Upper lobe of left lung (tissue), 6 donors: ENCODE results near the gene MAMDC4. TPM values are rescaled to one million over a fixed set of nuclear protein-coding genes. Genes with fewer than 3 reads are reported as not detected.

Source experiments
- ATAC-seq, 2 donors: fragments of 200-7000 bp; cut with Tn5 transposase; one replicate each; pipeline ENCODE4 v1.9.1; 2022; ENCODE audit warnings: mild to moderate bottlenecking in 2 of 2, moderate library complexity in 2 of 2; ENCODE audit not compliant: low FRiP score in 2 of 2
- DNase-seq, 2 donors: peaks; one replicate each; pipeline ENCODE4 v3.0.0-alpha.2; 2019 to 2020
- H3K27ac ChIP-seq, 4 donors: fragments of 200-600 bp; sonication (generic); one replicate each; pipeline ENCODE4 v1.5.1; 2016 to 2019
- H3K27me3 ChIP-seq, 4 donors: fragments of 200-600 bp; sonication (generic); one replicate each; pipeline ENCODE4 v1.5.1; 2017 to 2019
- H3K36me3 ChIP-seq, 4 donors: fragments of 200-600 bp; sonication (generic); one replicate each; pipeline ENCODE4 v1.5.1; 2016 to 2019
- H3K4me1 ChIP-seq, 4 donors: fragments of 200-600 bp; sonication (generic); one replicate each; pipeline ENCODE4 v1.5.1; 2018 to 2019
- H3K4me3 ChIP-seq, 4 donors: fragments of 200-600 bp; sonication (generic); one replicate each; pipeline ENCODE4 v1.5.1; 2017 to 2019; ENCODE audit warnings: mild to moderate bottlenecking in 2 of 4, moderate library complexity in 1 of 4
- H3K9me3 ChIP-seq, 4 donors: fragments of 200-600 bp; sonication (generic); one replicate each; pipeline ENCODE4 v1.5.1; 2018 to 2019
- EP300 ChIP-seq, 4 donors: sonication (generic); formaldehyde crosslinking; IDR thresholded peaks; one replicate each; pipeline ENCODE4 v1.5.1; 2017; ENCODE audit warnings: antibody characterized with exemption in 4 of 4, control low read depth in 2 of 4
- POLR2A ChIP-seq, 4 donors: fragments of 450-650 bp; IDR thresholded peaks; one replicate each; pipeline ENCODE4 v1.5.1; 2016 to 2017; ENCODE audit warnings: antibody characterized with exemption in 4 of 4, mild to moderate bottlenecking in 2 of 4
- POLR2AphosphoS5 ChIP-seq, 2 donors: sonication (generic); formaldehyde crosslinking; IDR thresholded peaks; one replicate each; pipeline ENCODE4 v1.5.1; 2017; ENCODE audit warnings: antibody characterized with exemption in 2 of 2
- WGBS, 2 donors: methylation state at CpG; one replicate each; pipeline ENCODE4 v1.1.5; 2017 to 2018; 5-methylcytosine and 5-hydroxymethylcytosine counted together
- total RNA-seq, 6 donors: library from RNA; depleted of rRNA in 4 of 6; stranded (reverse); fragments of >200 nt in 4 of 6; gene quantifications; one replicate each; pipeline versions ENCODE4 v1.1.0 to v1.2.1, GENCODE V29; 2016 to 2021
- TF ChIP-seq, protein P1 (sequence below), 6 experiments: fragments of 450-650 bp in 4 of 6; fragments of 200-600 bp in 2 of 6; sonication (generic) in 2 of 6; IDR thresholded peaks; one replicate each; pipeline ENCODE4 v1.5.1; 2016 to 2019; ENCODE audit warnings: antibody characterized with exemption in 6 of 6
- donor health status: DM: no; HTN: no; CAD: no; lungs with moderate emphysema.
- donor health status: DM: no; HTN: yes; CAD: no; lungs with severe emphysema.

MAMDC4 gene
- total RNA-seq, 6 donors from 2014 or later = 2.1 to 18.9 (median 11.0) TPM

DNA sequence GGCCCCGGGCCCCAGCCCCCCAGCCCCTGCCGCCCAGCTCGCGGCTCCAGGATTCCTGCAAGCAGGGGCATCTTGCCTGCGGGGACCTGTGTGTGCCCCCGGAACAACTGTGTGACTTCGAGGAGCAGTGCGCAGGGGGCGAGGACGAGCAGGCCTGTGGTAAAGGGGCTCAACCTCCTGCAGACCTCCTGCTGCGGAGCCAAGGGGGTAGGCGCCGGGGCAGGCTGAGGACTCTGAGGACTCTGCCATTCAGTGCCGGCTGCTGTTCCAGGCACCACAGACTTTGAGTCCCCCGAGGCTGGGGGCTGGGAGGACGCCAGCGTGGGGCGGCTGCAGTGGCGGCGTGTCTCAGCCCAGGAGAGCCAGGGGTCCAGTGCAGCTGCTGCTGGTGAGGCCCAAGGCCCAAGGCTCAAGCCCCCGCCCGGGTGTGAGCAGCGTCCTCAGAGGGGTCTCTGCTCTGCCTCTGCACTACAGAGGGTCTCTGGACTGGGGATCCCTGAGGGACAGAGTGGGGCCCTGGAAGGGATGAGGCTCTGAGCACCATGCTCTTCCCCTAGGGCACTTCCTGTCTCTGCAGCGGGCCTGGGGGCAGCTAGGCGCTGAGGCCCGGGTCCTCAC is 3.4 kb downstream of the MAMDC4 start:
- no peak for ATAC-seq
- H3K27ac ChIP-seq = no peak overlapping the region
- H3K4me1 ChIP-seq = peaks cover 2 to 23% (median 10%) of the 10 kb centered on the region in 4 donors
- TF ChIP-seq POLR2AphosphoS5 (IDR thresholded peaks at IDR 0.05) (no peak), EP300 (IDR thresholded peaks at IDR 0.05) (no peak), POLR2A (IDR thresholded peaks at IDR 0.05) (no peak)
- TF ChIP-seq, protein P1, sequence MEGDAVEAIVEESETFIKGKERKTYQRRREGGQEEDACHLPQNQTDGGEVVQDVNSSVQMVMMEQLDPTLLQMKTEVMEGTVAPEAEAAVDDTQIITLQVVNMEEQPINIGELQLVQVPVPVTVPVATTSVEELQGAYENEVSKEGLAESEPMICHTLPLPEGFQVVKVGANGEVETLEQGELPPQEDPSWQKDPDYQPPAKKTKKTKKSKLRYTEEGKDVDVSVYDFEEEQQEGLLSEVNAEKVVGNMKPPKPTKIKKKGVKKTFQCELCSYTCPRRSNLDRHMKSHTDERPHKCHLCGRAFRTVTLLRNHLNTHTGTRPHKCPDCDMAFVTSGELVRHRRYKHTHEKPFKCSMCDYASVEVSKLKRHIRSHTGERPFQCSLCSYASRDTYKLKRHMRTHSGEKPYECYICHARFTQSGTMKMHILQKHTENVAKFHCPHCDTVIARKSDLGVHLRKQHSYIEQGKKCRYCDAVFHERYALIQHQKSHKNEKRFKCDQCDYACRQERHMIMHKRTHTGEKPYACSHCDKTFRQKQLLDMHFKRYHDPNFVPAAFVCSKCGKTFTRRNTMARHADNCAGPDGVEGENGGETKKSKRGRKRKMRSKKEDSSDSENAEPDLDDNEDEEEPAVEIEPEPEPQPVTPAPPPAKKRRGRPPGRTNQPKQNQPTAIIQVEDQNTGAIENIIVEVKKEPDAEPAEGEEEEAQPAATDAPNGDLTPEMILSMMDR (IDR thresholded peaks at IDR 0.05) = no peak
- peak in 1 of 2 donors; percentile 83 for DNase-seq
- no peaks in the 10 kb centered on the region for H3K9me3 ChIP-seq
- WGBS, 2 donors = 79% methylated on average over 23 of the region's 26 CpGs; no CpG with 5 or more reads in 1 of the 2 donors
- peaks cover 0 to 16% (median 7%) of the 10 kb centered on the region in 4 donors for H3K36me3 ChIP-seq
- no peak overlapping the region for H3K4me3 ChIP-seq
- H3K27me3 ChIP-seq = no peaks in the 10 kb centered on the region

- peaks cover 0 to 19% (median 7%) of the 10 kb centered on the region in 4 donors for H3K4me1 ChIP-seq
- ATAC-seq (no peak), DNase-seq (peak in 1 of 2 donors; percentile 81)
- H3K36me3 ChIP-seq = peaks cover 0 to 16% (median 7%) of the 10 kb centered on the region in 4 donors
- H3K4me3 ChIP-seq = no peak overlapping the region
- no peaks in the 10 kb centered on the region for H3K9me3 ChIP-seq
- no peaks in the 10 kb centered on the region for H3K27me3 ChIP-seq
- TF ChIP-seq POLR2A (IDR thresholded peaks at IDR 0.05) (no peak), POLR2AphosphoS5 (IDR thresholded peaks at IDR 0.05) (no peak), EP300 (IDR thresholded peaks at IDR 0.05) (no peak)
- TF ChIP-seq, protein P1 (IDR thresholded peaks at IDR 0.05) = no peak
- 58 to 74% methylated on average over 8 to 15 of the region's 15 CpGs for WGBS, 2 donors
- no peak overlapping the region for H3K27ac ChIP-seq
Measured at GRCh38 chr9:136856079-136856476, 3.9 kb downstream of the MAMDC4 start.

DNA sequence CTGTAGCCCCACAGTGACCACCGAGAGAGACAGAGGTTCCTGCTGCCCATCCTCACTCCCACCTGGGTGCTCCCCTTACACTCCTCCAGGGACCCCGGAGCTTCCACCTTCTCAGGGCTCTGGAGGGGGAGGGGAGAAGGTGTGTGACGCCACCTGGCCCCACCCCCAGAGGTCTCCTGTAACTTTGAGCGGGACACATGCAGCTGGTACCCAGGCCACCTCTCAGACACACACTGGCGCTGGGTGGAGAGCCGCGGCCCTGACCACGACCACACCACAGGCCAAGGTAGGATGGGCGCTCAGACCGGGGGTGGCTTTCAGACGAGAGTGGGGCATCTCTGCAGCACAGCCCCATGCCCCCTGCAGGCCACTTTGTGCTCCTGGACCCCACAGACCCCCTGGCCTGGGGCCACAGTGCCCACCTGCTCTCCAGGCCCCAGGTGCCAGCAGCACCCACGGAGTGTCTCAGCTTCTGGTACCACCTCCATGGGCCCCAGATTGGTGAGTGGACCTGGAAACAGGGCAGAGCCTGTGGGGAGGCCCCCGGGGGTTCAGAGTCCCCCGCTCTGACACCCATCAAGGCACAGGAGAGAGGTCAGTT is 4.5 kb downstream of the MAMDC4 start:
- Histone ChIP-seq H3K9me3 (no peaks in the 10 kb centered on the region), H3K27ac (no peak overlapping the region), H3K4me1 (peaks cover 0 to 19% (median 7%) of the 10 kb centered on the region in 4 donors), H3K27me3 (no peaks in the 10 kb centered on the region), H3K36me3 (peaks cover 2 to 16% (median 11%) of the 10 kb centered on the region in 4 donors), H3K4me3 (no peak overlapping the region)
- peak in 1 of 2 donors; percentile 71 for DNase-seq
- TF ChIP-seq POLR2AphosphoS5 (IDR thresholded peaks at IDR 0.05) (no peak), POLR2A (IDR thresholded peaks at IDR 0.05) (no peak), EP300 (IDR thresholded peaks at IDR 0.05) (no peak)
- TF ChIP-seq, protein P1 (IDR thresholded peaks at IDR 0.05) = no peak
- no peak for ATAC-seq
- WGBS, 2 donors = 78 to 100% methylated on average over 2 to 13 of the region's 14 CpGs

DNA sequence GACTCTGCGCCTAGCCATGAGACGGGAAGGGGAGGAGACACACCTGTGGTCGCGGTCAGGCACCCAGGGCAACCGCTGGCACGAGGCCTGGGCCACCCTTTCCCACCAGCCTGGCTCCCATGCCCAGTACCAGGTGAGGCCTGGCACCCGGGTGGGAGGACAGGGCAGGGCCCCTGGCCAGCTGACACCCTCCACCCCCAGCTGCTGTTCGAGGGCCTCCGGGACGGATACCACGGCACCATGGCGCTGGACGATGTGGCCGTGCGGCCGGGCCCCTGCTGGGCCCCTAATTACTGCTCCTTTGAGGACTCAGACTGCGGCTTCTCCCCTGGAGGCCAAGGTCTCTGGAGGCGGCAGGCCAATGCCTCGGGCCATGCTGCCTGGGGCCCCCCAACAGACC is 5.0 kb downstream of the MAMDC4 start:
- Histone ChIP-seq H3K36me3 (peaks cover 2 to 22% (median 16%) of the 10 kb centered on the region in 4 donors), H3K4me1 (peaks cover 0 to 19% (median 7%) of the 10 kb centered on the region in 4 donors), H3K4me3 (no peak overlapping the region), H3K27me3 (no peaks in the 10 kb centered on the region), H3K9me3 (no peaks in the 10 kb centered on the region), H3K27ac (no peak overlapping the region)
- TF ChIP-seq POLR2AphosphoS5 (IDR thresholded peaks at IDR 0.05) = no peak
- no peak for TF ChIP-seq EP300 (IDR thresholded peaks at IDR 0.05)
- TF ChIP-seq, protein P1 (IDR thresholded peaks at IDR 0.05) = no peak
- TF ChIP-seq POLR2A (IDR thresholded peaks at IDR 0.05) = no peak
- 83 to 91% methylated on average over 2 to 19 of the region's 19 CpGs for WGBS, 2 donors
- DNase-seq = peak in 1 of 2 donors; percentile 84
- no peak for ATAC-seq
